Hindlimb muscle (tissue), 1 donor: ENCODE measurements around the gene OR8G5. TPM values are rescaled to one million over a fixed set of nuclear protein-coding genes. Genes with fewer than 3 reads are reported as not detected.

Experiments used
- DNase-seq: peaks from one replicate; pipeline ENCODE4 v3.0.0-alpha.2; 2013
- polyA plus RNA-seq: library from polyadenylated mRNA; unstranded; fragments of 120-200 nt; gene quantifications from one replicate; pipeline ENCODE4 v1.2.1, GENCODE V29; 2013; ENCODE audit not compliant: insufficient read length

OR8G5 gene
- polyA plus RNA-seq, 1 donor: not detected

GRCh38 chr11:124285610-124286344 is 29.6 kb downstream of the OR8G5 start:
- DNase-seq: no peak

DNA sequence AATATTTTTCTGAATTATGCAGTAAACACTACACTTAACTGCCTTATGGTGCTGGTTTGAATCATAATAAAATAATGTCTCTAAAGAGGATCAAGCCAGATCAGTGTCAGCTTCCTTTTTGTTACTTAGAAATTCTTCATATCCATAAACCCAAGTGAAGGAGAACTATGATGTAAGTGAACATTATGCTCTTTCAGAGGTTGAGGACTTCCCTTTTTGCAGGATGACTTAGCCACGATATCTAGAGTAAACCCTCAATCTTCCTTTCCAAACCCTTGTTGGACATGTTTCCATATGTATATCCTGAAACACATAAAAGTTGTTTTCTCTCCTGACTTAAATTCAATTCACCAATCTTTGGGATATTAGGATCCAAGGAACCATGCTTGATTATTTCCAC is 38.5 kb downstream of the OR8G5 start:
- DNase-seq: no peak

GRCh38 chr11:124296016-124296415 is 39.8 kb downstream of the OR8G5 start:
- DNase-seq: no peak

GRCh38 chr11:124297921-124298320 is 41.7 kb downstream of the OR8G5 start:
- DNase-seq: no peak

- DNase-seq: no peak
These were observed 45.4 kb downstream of the OR8G5 start for GRCh38 chr11:124301548-124301947.

DNA sequence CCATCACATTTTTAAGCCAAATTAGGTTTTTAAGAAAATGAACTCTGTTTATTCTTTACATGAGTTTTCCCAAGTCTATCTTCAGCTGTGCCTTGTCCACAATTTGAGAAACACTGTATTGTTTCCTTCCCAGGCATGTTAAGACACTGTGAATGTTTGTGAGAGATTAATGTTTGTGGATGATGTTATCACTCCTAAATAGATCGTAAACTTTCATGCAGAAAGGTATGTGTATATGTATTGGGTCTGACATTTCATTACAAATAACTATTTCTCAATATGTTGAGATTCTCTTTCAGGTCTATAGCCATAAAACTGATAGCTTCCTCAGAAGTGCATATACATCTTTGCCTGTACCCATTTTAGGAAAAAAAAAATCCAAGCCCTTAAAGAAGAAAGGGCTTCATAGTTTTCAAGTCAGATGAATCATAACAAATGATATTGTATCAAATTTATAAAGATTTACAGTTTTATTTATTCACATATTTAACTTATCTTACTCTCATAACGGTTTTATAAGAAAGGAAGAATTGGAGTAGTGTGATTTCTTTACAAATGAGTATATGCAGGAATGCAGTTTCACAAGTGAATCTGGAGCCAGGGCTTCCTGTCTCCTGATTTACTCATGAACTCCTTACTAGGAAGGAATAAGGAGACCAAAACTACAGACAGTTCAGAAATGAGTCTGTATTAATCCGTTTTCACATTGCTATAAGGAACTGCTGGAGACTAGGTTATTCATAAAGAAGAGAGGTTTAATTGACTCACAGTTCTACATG is 46.4 kb downstream of the OR8G5 start:
- no peak for DNase-seq

GRCh38 chr11:124307093-124307492 is 50.9 kb downstream of the OR8G5 start:
- no peak for DNase-seq

DNA sequence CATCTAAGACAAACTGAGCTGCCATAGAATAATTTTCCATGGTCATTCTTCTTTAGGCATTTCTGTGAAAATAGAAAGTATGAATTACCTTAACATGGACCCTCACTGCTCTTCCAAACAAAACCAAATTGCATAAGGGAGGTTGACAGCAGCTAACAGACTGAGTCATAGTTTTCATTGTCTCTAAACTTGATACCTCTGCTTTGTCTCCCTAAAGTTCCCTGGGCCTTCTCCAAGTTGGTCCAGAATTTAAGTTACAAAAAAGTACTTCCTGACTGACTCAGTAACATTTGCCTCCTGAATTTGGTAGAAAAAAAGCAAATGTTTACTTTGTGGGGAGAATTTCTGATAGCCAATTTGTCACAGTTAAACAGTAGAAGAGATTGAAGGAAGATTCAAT is 54.5 kb downstream of the OR8G5 start:
- no peak for DNase-seq

DNA sequence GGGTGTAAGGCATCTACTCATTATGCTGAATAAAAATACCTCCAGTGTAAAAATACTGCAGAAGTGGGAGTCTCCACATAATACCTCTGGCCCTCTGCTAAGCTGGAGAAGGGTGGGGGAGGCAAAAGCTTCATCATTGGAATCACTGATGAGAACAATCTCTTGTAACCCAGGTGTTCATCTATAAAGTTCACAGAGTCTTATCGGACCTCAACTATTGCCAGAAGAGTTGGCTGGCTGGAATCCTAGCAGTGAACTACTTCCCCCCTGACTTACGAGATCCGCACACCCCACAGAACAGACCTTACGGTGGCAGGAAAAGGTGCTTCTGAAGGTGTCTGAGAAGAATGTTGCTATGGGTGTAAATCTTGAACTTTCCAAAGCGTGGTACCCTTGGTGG is 55.1 kb downstream of the OR8G5 start:
- DNase-seq: no peak

- DNase-seq: no peak
These were observed 55.5 kb downstream of the OR8G5 start for GRCh38 chr11:124311670-124312069.

- no peak for DNase-seq
These were observed 57.0 kb downstream of the OR8G5 start for GRCh38 chr11:124313131-124313530.

DNA sequence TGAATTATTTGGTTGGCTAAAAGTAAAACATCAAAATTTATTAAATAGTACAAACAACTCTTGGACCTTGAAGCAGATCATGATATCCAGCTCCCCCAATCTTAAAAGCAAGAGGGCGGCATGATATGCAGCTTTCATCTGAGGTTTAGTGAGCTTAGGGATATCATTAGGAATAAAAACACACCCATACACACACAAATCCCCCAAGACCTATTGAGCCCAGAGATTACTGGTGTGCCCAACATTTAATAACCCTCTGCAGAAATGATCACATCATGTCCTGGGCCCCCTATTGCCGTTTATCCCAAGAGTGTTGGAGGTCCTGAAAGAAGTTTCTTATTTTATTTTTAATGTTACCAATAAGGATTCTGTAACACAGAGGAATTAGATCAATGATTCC is 57.7 kb downstream of the OR8G5 start, which contains the start of gene OR8D1:
Gene OR8D1, minus strand, starts transcription at position 101 of the 400 bp plus-strand sequence. CDS start 3,183 bp downstream, outside the sequence.
- no peak for DNase-seq

DNA sequence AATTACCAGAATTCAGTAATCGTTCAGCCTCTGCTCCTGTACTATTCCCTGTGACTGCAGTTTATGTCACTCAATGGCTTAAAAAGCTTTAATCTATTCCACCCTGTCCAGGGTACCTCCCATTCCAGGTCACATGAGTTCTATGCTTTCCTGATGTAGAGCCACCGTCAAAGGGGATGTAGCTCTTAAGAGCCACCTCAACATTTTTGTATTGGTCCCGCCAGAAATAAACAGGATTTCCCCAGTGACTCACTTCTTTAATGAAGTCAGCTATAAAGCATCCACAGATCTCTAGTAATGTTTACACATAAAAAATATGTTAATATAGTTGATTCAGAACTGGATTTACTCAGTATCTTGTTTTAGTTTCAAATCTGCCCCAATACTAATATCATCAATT is 58.9 kb downstream of the OR8G5 start:
- DNase-seq: no peak

Other genes starting within 250 kb of the OR8G5 start
- not detected for gene OR10G4, start 243.4 kb upstream of the OR8G5 start, polyA plus RNA-seq
- not detected for gene OR10G9, start 233.4 kb upstream of the OR8G5 start, polyA plus RNA-seq
- gene OR10G8, start 229.6 kb upstream of the OR8G5 start, polyA plus RNA-seq: not detected
- gene OR10G7, start 215.1 kb upstream of the OR8G5 start, polyA plus RNA-seq: not detected
- 101 TPM for gene VWA5A, start 140.9 kb upstream of the OR8G5 start, polyA plus RNA-seq
- gene OR10D3, start 73.0 kb upstream of the OR8G5 start, polyA plus RNA-seq: not detected
- gene OR8G1, start 15.3 kb upstream of the OR8G5 start, polyA plus RNA-seq: not detected
- gene OR8D1, start 57.6 kb downstream of the OR8G5 start, polyA plus RNA-seq: not detected
- not detected for gene OR8D2, start 63.8 kb downstream of the OR8G5 start, polyA plus RNA-seq
- not detected for gene OR8B2, start 128.1 kb downstream of the OR8G5 start, polyA plus RNA-seq
- not detected for gene OR8B3, start 142.6 kb downstream of the OR8G5 start, polyA plus RNA-seq
- not detected for gene OR8B4, start 168.5 kb downstream of the OR8G5 start, polyA plus RNA-seq
- gene OR8B8, start 189.3 kb downstream of the OR8G5 start, polyA plus RNA-seq: not detected